Caco-2 (cell line): Measurements from ENCODE around the gene NPAS2. TPM values are rescaled to one million over a fixed set of nuclear protein-coding genes. Genes with fewer than 3 reads are reported as not detected.

Experiments
- BruUV-seq: library from RNA; stranded (reverse); fragments of 400-500 nt; replicated peaks from 2 replicates; lab custom pipeline; 2021; lab: Mats Ljungman, UMichigan
- CTCF ChIA-PET: fragments of 300-600 bp; sonication (Branson Sonifier 250); formaldehyde crosslinking; loops from one replicate; lab custom pipeline; 2022; ENCODE audit warnings: antibody characterized with exemption; lab: Charles Lee
- POLR2A ChIA-PET: fragments of 300-600 bp; sonication (Branson Sonifier 250); formaldehyde crosslinking; loops from one replicate; lab custom pipeline; 2022; ENCODE audit warnings: antibody characterized with exemption; lab: Charles Lee
- DNase-seq, 2 experiments: peaks; one replicate each; pipeline versions ENCODE4 v3.0.0 to v3.0.0-alpha.2; 2020 to 2022
- H3K27me3 ChIP-seq: replicated peaks from 2 replicates; pipeline ENCODE4 v1.6.0; 2011; ENCODE audit warnings: low read length; ENCODE audit not compliant: control insufficient read depth, insufficient read depth
- H3K36me3 ChIP-seq: 2 replicates; pipeline ENCODE4 v1.5.1; 2011; ENCODE audit warnings: low read length; ENCODE audit not compliant: control insufficient read depth, insufficient read depth
- H3K4me1 ChIP-seq: fragments of 250-450 bp; sonication (Bioruptor Pico); 2 replicates; pipeline ENCODE4 v1.5.1; 2020; ENCODE audit warnings: mild to moderate bottlenecking
- H3K4me3 ChIP-seq: 2 replicates; pipeline ENCODE4 v1.5.1; 2011; ENCODE audit warnings: low read depth, mild to moderate bottlenecking, control low read depth, low read length
- H3K9me3 ChIP-seq: fragments of 250-450 bp; sonication (Bioruptor Pico); 2 replicates; pipeline ENCODE4 v1.5.1; 2020; ENCODE audit warnings: mild to moderate bottlenecking, moderate library complexity
- H3K27ac Mint-ChIP-seq: one replicate; pipeline ENCODE4 v1.8.0; 2022; ENCODE audit warnings: mixed read lengths; ENCODE audit not compliant: unreplicated experiment
- H3K27me3 Mint-ChIP-seq: one replicate; pipeline ENCODE4 v1.8.0; 2022; ENCODE audit warnings: mixed read lengths; ENCODE audit not compliant: insufficient read depth, unreplicated experiment
- H3K36me3 Mint-ChIP-seq: one replicate; pipeline ENCODE4 v1.8.0; 2022; ENCODE audit warnings: mild to moderate bottlenecking, mixed read lengths; ENCODE audit not compliant: insufficient read depth, unreplicated experiment
- H3K4me1 Mint-ChIP-seq: one replicate; pipeline ENCODE4 v1.8.0; 2022; ENCODE audit warnings: low read depth, mixed read lengths; ENCODE audit not compliant: unreplicated experiment
- H3K4me3 Mint-ChIP-seq: one replicate; pipeline ENCODE4 v1.8.0; 2022; ENCODE audit warnings: mild to moderate bottlenecking, moderate library complexity, mixed read lengths; ENCODE audit not compliant: unreplicated experiment
- H3K9me3 Mint-ChIP-seq: one replicate; pipeline ENCODE4 v1.8.0; 2022; ENCODE audit warnings: mixed read lengths; ENCODE audit not compliant: unreplicated experiment
- CTCF ChIP-seq, 2 experiments: fragments of 200-600 bp in 1 of 2; IDR thresholded peaks; 1 replicate in 1 of 2; 2 replicates in 1 of 2; pipeline versions ENCODE4 v1.5.1 to v1.8.0; 2011 to 2022; ENCODE audit warnings: antibody characterized with exemption in 1 of 2, control low read depth in 1 of 2, inconsistent platforms in 1 of 2, low read depth in 1 of 2, low read length in 1 of 2, mild to moderate bottlenecking in 1 of 2, moderate library complexity in 1 of 2; ENCODE audit not compliant: insufficient read depth in 1 of 2, severe bottlenecking in 1 of 2, unreplicated experiment in 1 of 2
- intact Hi-C: fragments of 100-400 bp; cut with micrococcal nuclease; formaldehyde crosslinking; loops from one replicate; pipeline ENCODE4 v1.10.0; 2022; ENCODE audit not compliant: unreplicated experiment
- total RNA-seq: library from RNA; stranded (reverse); gene quantifications from 2 replicates; pipeline ENCODE4 v1.2.3, GENCODE V29; 2022

The NPAS2 gene
- total RNA-seq, 1 experiment from 2014 or later, result 2.8 TPM

- DNase-seq, result no peak
- H3K27me3 ChIP-seq, result no peaks in the 10 kb centered on the region
- Mint-ChIP-seq H3K9me3 (no peaks in the 10 kb centered on the region), H3K27me3 (no peaks in the 10 kb centered on the region), H3K4me1 (peaks cover 9% of the 10 kb centered on the region), H3K4me3 (no peak overlapping the region), H3K36me3 (no peaks in the 10 kb centered on the region), H3K27ac (peak overlapping the region; percentile 63)
- H3K9me3 ChIP-seq, result no peaks in the 10 kb centered on the region
- H3K4me1 ChIP-seq, result peaks cover 36% of the 10 kb centered on the region
- no TSS peak for BruUV-seq
- POLR2A ChIA-PET, result no interaction called here
- CTCF ChIA-PET, result no interaction called here
- intact Hi-C loops, result no loop called here
- H3K4me3 ChIP-seq, result no peak overlapping the region
- H3K36me3 ChIP-seq, result no peaks in the 10 kb centered on the region; the same call in 1 of the 2 replicates
- no peak for TF ChIP-seq CTCF (IDR thresholded peaks at IDR 0.05; ENCODE audit: insufficient read depth in 1 of 2, low read depth in 1 of 2, low read length in 1 of 2, severe bottlenecking in 1 of 2, unreplicated experiment in 1 of 2)
Observed at GRCh38 chr2:100781523-100782379, 38.2 kb upstream of the NPAS2 start.

GRCh38 chr2:100782380-100782878 is 37.5 kb upstream of the NPAS2 start:
- H3K4me1 ChIP-seq, result peaks cover 36% of the 10 kb centered on the region
- Mint-ChIP-seq H3K9me3 (no peaks in the 10 kb centered on the region), H3K4me3 (no peak overlapping the region), H3K27ac (peak overlapping the region; percentile 63), H3K4me1 (peaks cover 9% of the 10 kb centered on the region), H3K36me3 (no peaks in the 10 kb centered on the region), H3K27me3 (no peaks in the 10 kb centered on the region)
- no peaks in the 10 kb centered on the region; the same call in 1 of the 2 replicates for H3K36me3 ChIP-seq
- intact Hi-C loops, result no loop called here
- POLR2A ChIA-PET, result no interaction called here
- no peaks in the 10 kb centered on the region for H3K27me3 ChIP-seq
- CTCF ChIA-PET, result no interaction called here
- no peaks in the 10 kb centered on the region for H3K9me3 ChIP-seq
- no peak overlapping the region for H3K4me3 ChIP-seq
- no peak for DNase-seq
- TF ChIP-seq CTCF (IDR thresholded peaks at IDR 0.05; ENCODE audit: insufficient read depth in 1 of 2, low read depth in 1 of 2, low read length in 1 of 2, severe bottlenecking in 1 of 2, unreplicated experiment in 1 of 2), result no peak
- BruUV-seq, result no TSS peak

GRCh38 chr2:100783987-100784386 is 36.0 kb upstream of the NPAS2 start:
- Mint-ChIP-seq H3K27ac (no peak overlapping the region), H3K9me3 (no peaks in the 10 kb centered on the region), H3K4me1 (peaks cover 9% of the 10 kb centered on the region), H3K4me3 (no peak overlapping the region), H3K27me3 (no peaks in the 10 kb centered on the region), H3K36me3 (no peaks in the 10 kb centered on the region)
- BruUV-seq, result no TSS peak
- Histone ChIP-seq H3K36me3 (no peaks in the 10 kb centered on the region; the same call in 1 of the 2 replicates), H3K4me1 (peaks cover 36% of the 10 kb centered on the region), H3K4me3 (no peak overlapping the region), H3K9me3 (0 out of 2 replicates have a peak, but pooled peaks cover 6% of the 10 kb centered on the region), H3K27me3 (no peaks in the 10 kb centered on the region)
- DNase-seq, result no peak
- intact Hi-C loops, result no loop called here
- CTCF ChIA-PET, result no interaction called here
- no peak for TF ChIP-seq CTCF (IDR thresholded peaks at IDR 0.05; ENCODE audit: insufficient read depth in 1 of 2, low read depth in 1 of 2, low read length in 1 of 2, severe bottlenecking in 1 of 2, unreplicated experiment in 1 of 2)
- POLR2A ChIA-PET, result no interaction called here
